Measurements from ENCODE around the gene PLP1. TPM values are rescaled to one million over a fixed set of nuclear protein-coding genes. Genes with fewer than 3 reads are reported as not detected.

PLP1 gene
- total RNA-seq, 5 donors from 2014 or later (not counting 1 experiment from before 2014, with no cell fraction given), result not detected

DNA sequence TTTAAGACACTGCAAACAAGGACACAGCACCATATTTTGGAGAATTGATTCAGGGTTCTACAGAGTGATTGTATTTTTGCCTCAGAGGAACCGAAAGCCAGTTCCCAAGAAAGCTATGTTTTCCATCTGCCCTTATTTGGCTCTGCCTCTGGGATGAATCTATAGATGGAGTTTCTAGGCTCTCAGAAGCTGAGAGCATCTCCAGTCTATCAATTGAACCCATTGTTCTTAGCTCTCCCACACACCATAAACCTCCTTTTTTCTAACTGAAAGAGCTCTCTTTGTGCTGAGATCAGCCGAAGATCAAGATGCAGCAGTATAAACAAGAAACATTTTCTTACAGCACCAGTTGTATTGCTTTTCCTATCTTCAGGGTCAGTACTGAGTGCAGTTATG, 16.9 kb downstream of the PLP1 start:
- Mint-ChIP-seq H3K27ac (no peak overlapping the region), H3K9me3 (no peaks in the 10 kb centered on the region), H3K27me3 (peaks cover 0 to 40% of the 10 kb centered on the region in 2 donors), H3K36me3 (no peaks in the 10 kb centered on the region), H3K4me1 (no peaks in the 10 kb centered on the region), H3K4me3 (no peak overlapping the region)
- Histone ChIP-seq H3K27me3 (replicated peaks in 1 of 2; ENCODE audit: control insufficient read depth in 2 of 2, extremely low read depth in 1 of 2, insufficient read depth in 2 of 2, low read length in 1 of 2) (no peaks in the 10 kb centered on the region), H3K4me1 (ENCODE audit: control insufficient read depth in 1 of 2, extremely low read depth in 1 of 2, insufficient read depth in 2 of 2, low read length in 2 of 2) (no peaks in the 10 kb centered on the region), H3K36me3 (ENCODE audit: control insufficient read depth in 2 of 2, extremely low read depth in 1 of 2, insufficient read depth in 1 of 2, low read length in 1 of 2) (no peaks in the 10 kb centered on the region), H3K9me3 (no peaks in the 10 kb centered on the region), H3K27ac (ENCODE audit: low read length) (no peak overlapping the region), H3K4me3 (ENCODE audit: control insufficient read depth in 1 of 2, extremely low read depth in 1 of 2, low read length in 1 of 2) (no peak overlapping the region)
- DNase-seq (no peak), ATAC-seq (replicated peaks in 1 of 4) (no peak)
- 86% methylated on average over 1 of the region's 2 CpGs for whole genome bisulfite sequencing (ENCODE audit: insufficient coverage)
- ChIA-PET CTCF (no interaction called here), POLR2A (no interaction called here)

DNA sequence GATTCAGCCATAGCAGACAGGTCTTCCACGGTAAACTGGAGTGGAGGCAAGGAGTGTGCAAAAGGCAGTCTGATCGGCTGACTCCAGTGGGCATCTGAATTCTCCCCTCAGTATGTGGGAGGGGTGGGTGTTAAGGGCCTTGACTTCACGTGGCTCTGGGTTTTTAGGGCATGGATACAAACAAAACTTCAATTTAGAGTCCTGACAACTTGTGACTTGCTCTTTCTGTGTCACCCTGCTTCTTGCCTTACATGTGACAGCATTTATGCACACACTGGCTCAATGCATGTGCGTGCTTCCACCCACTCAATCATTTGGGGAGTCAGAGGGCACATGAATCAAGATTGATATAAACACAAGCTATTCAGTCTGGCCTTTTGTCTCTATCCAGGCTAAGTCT, 17.5 kb downstream of the PLP1 start:
- H3K4me3 ChIP-seq (ENCODE audit: control insufficient read depth in 1 of 2, extremely low read depth in 1 of 2, low read length in 1 of 2), result no peak overlapping the region
- DNase-seq (no peak), ATAC-seq (replicated peaks in 1 of 4) (no peak)
- no peaks in the 10 kb centered on the region for H3K36me3 ChIP-seq (ENCODE audit: control insufficient read depth in 2 of 2, extremely low read depth in 1 of 2, insufficient read depth in 1 of 2, low read length in 1 of 2)
- H3K27me3 Mint-ChIP-seq, result peaks cover 0 to 35% of the 10 kb centered on the region in 2 donors
- CTCF ChIA-PET, result no interaction called here
- POLR2A ChIA-PET, result no interaction called here
- H3K4me3 Mint-ChIP-seq, result no peak overlapping the region
- no peaks in the 10 kb centered on the region for H3K9me3 Mint-ChIP-seq
- no CpG with 5 or more reads among the region's 4 CpGs for WGBS (ENCODE audit: insufficient coverage)
- no peak overlapping the region for H3K27ac Mint-ChIP-seq
- H3K9me3 ChIP-seq, result no peaks in the 10 kb centered on the region
- H3K4me1 ChIP-seq (ENCODE audit: control insufficient read depth in 1 of 2, extremely low read depth in 1 of 2, insufficient read depth in 2 of 2, low read length in 2 of 2), result no peaks in the 10 kb centered on the region
- H3K4me1 Mint-ChIP-seq, result no peaks in the 10 kb centered on the region
- no peaks in the 10 kb centered on the region for H3K36me3 Mint-ChIP-seq
- H3K27me3 ChIP-seq (replicated peaks in 1 of 2; ENCODE audit: control insufficient read depth in 2 of 2, extremely low read depth in 1 of 2, insufficient read depth in 2 of 2, low read length in 1 of 2), result no peaks in the 10 kb centered on the region
- no peak overlapping the region for H3K27ac ChIP-seq (ENCODE audit: low read length)

DNA sequence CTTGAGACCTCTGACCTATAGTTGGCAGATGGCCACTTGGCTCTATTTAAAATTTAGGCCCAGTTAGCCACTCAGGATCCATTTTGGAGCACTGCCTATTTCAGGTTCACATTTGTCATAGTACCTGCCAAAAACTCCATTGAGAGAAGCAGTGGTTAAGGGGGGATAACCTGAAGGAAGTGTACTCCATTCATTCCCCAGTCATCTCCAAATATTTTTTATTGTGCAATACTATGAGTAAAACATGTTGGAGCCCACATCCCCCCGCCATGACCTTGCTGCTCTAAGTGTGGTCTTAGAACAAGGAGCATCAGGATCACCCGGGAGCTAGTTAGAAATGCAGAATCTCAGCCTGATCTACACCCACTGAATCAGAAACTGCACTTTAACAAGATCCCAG, 21.1 kb downstream of the PLP1 start:
- no peak overlapping the region for H3K27ac ChIP-seq (ENCODE audit: low read length)
- DNase-seq, result no peak
- ATAC-seq (replicated peaks in 1 of 4), result no peak
- CTCF ChIA-PET, result interaction anchor here in 1 of 2 donors (0.6 kb wide), 1 partner anchor 10 kb away, joined by 6 read pairs; no protein-coding TSS in a partner anchor
- no CpG with 5 or more reads among the region's 2 CpGs for WGBS (ENCODE audit: insufficient coverage)
- H3K36me3 ChIP-seq (ENCODE audit: control insufficient read depth in 2 of 2, extremely low read depth in 1 of 2, insufficient read depth in 1 of 2, low read length in 1 of 2), result no peaks in the 10 kb centered on the region
- Mint-ChIP-seq H3K9me3 (no peaks in the 10 kb centered on the region), H3K27me3 (peaks cover 0 to 22% of the 10 kb centered on the region in 2 donors), H3K36me3 (no peaks in the 10 kb centered on the region), H3K4me1 (no peaks in the 10 kb centered on the region), H3K4me3 (no peak overlapping the region), H3K27ac (no peak overlapping the region)
- H3K27me3 ChIP-seq (replicated peaks in 1 of 2; ENCODE audit: control insufficient read depth in 2 of 2, extremely low read depth in 1 of 2, insufficient read depth in 2 of 2, low read length in 1 of 2), result no peaks in the 10 kb centered on the region
- POLR2A ChIA-PET, result no interaction called here
- H3K4me1 ChIP-seq (ENCODE audit: control insufficient read depth in 1 of 2, extremely low read depth in 1 of 2, insufficient read depth in 2 of 2, low read length in 2 of 2), result no peaks in the 10 kb centered on the region
- no peaks in the 10 kb centered on the region for H3K9me3 ChIP-seq
- H3K4me3 ChIP-seq (ENCODE audit: control insufficient read depth in 1 of 2, extremely low read depth in 1 of 2, low read length in 1 of 2), result no peak overlapping the region

DNA sequence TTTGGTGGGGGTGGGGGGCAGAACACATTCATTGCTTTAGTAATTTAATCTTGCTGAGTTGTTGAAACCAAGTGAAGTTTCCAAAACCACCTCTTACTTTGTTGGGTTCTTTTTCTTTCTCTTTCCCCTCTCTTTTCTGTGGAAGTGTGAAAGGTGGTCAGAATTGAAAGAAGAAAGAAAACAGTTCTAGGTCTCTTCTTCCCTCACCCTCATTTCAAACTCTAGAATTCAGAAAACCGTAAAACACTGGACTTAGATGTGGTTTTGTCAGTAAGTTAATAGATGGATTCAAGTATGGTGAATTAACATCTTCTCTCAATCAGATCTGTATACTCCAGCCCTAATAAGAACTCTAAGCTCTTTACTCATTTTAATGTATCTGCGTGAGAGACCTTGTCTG, 23.7 kb downstream of the PLP1 start:
- Mint-ChIP-seq H3K27ac (no peak overlapping the region), H3K9me3 (no peaks in the 10 kb centered on the region), H3K27me3 (peaks cover 0 to 10% of the 10 kb centered on the region in 2 donors), H3K4me1 (no peaks in the 10 kb centered on the region), H3K36me3 (no peaks in the 10 kb centered on the region), H3K4me3 (no peak overlapping the region)
- H3K4me1 ChIP-seq (ENCODE audit: control insufficient read depth in 1 of 2, extremely low read depth in 1 of 2, insufficient read depth in 2 of 2, low read length in 2 of 2), result no peaks in the 10 kb centered on the region
- no peak for DNase-seq
- ChIA-PET CTCF (no interaction called here), POLR2A (no interaction called here)
- no peak overlapping the region for H3K27ac ChIP-seq (ENCODE audit: low read length)
- no peak for ATAC-seq (replicated peaks in 1 of 4)
- no peaks in the 10 kb centered on the region for H3K27me3 ChIP-seq (replicated peaks in 1 of 2; ENCODE audit: control insufficient read depth in 2 of 2, extremely low read depth in 1 of 2, insufficient read depth in 2 of 2, low read length in 1 of 2)
- no peaks in the 10 kb centered on the region for H3K36me3 ChIP-seq (ENCODE audit: control insufficient read depth in 2 of 2, extremely low read depth in 1 of 2, insufficient read depth in 1 of 2, low read length in 1 of 2)
- H3K9me3 ChIP-seq, result no peaks in the 10 kb centered on the region
- WGBS (ENCODE audit: insufficient coverage), result no CpG with 5 or more reads among the region's 2 CpGs
- no peak overlapping the region for H3K4me3 ChIP-seq (ENCODE audit: control insufficient read depth in 1 of 2, extremely low read depth in 1 of 2, low read length in 1 of 2)

DNA sequence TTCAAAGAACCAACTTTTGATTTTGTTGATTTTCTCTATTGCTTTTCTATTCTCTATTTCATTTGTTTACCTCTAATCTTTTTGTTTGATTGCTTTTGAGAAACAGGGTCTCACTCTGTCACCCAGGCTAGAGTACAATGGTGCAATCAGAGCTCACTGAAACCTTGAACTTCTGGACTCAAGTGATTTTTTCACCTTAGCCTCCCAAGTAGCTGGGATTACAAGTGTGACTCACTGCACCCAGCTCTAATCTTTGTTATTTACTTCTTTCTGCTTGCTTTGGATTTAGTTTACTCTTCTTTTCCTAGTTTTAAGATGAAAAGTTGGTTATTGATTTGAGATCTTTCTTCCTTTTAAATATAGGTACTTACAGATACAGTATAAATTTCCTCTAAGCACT, 29.2 kb downstream of the PLP1 start:
- Histone ChIP-seq H3K4me3 (ENCODE audit: control insufficient read depth in 1 of 2, extremely low read depth in 1 of 2, low read length in 1 of 2) (no peak overlapping the region), H3K9me3 (no peaks in the 10 kb centered on the region), H3K4me1 (ENCODE audit: control insufficient read depth in 1 of 2, extremely low read depth in 1 of 2, insufficient read depth in 2 of 2, low read length in 2 of 2) (no peaks in the 10 kb centered on the region), H3K27me3 (replicated peaks in 1 of 2; ENCODE audit: control insufficient read depth in 2 of 2, extremely low read depth in 1 of 2, insufficient read depth in 2 of 2, low read length in 1 of 2) (no peaks in the 10 kb centered on the region), H3K36me3 (ENCODE audit: control insufficient read depth in 2 of 2, extremely low read depth in 1 of 2, insufficient read depth in 1 of 2, low read length in 1 of 2) (no peaks in the 10 kb centered on the region), H3K27ac (ENCODE audit: low read length) (no peak overlapping the region)
- POLR2A ChIA-PET, result no interaction called here
- Mint-ChIP-seq H3K36me3 (no peaks in the 10 kb centered on the region), H3K4me1 (no peaks in the 10 kb centered on the region), H3K27ac (no peak overlapping the region), H3K9me3 (no peaks in the 10 kb centered on the region), H3K27me3 (peaks cover 2 to 23% of the 10 kb centered on the region in 2 donors), H3K4me3 (no peak overlapping the region)
- CTCF ChIA-PET, result interaction anchor here in 1 of 2 donors (0.7 kb wide), 1 partner anchor 245 kb away, joined by 3 read pairs; no protein-coding TSS in a partner anchor
- ATAC-seq (replicated peaks in 1 of 4), result no peak
- DNase-seq, result no peak

DNA sequence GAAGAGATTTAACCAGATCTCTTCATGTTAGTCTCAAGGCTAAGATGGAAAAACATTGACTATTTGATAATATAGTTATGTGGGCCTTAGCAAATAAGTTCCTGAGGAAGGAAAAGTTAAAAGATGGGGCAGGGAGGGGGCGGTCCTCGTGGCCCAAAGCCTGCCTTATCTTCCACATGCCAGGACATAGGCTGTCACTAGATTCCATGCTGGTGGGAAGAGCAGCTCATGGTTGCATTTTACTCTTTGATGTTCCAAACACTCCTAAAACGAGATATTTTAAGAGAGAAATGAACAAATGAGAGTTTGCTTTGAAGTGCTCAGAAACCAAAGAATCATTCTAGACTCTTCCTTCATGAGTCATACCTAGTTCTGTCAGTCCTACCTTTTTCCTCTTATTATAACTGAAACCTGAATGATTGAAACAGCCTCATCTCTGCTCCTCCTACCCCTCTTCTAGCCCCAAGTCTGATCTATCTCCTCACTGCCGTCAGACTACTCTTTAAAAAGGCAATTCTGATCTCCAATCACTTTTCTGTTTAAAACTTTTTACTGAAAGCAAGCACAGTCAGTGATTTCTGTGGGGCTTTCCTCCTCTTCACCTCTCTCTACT, 30.3 kb downstream of the PLP1 start:
- Mint-ChIP-seq H3K9me3 (no peaks in the 10 kb centered on the region), H3K27ac (no peak overlapping the region), H3K27me3 (peaks cover 5 to 22% of the 10 kb centered on the region in 2 donors), H3K4me3 (no peak overlapping the region), H3K4me1 (no peaks in the 10 kb centered on the region), H3K36me3 (no peaks in the 10 kb centered on the region)
- Histone ChIP-seq H3K27me3 (replicated peaks in 1 of 2; ENCODE audit: control insufficient read depth in 2 of 2, extremely low read depth in 1 of 2, insufficient read depth in 2 of 2, low read length in 1 of 2) (no peaks in the 10 kb centered on the region), H3K4me1 (ENCODE audit: control insufficient read depth in 1 of 2, extremely low read depth in 1 of 2, insufficient read depth in 2 of 2, low read length in 2 of 2) (no peaks in the 10 kb centered on the region), H3K4me3 (ENCODE audit: control insufficient read depth in 1 of 2, extremely low read depth in 1 of 2, low read length in 1 of 2) (no peak overlapping the region), H3K9me3 (no peaks in the 10 kb centered on the region), H3K36me3 (ENCODE audit: control insufficient read depth in 2 of 2, extremely low read depth in 1 of 2, insufficient read depth in 1 of 2, low read length in 1 of 2) (no peaks in the 10 kb centered on the region), H3K27ac (ENCODE audit: low read length) (no peak overlapping the region)
- DNase-seq (no peak), ATAC-seq (replicated peaks in 1 of 4) (no peak)
- ChIA-PET CTCF (no interaction called here), POLR2A (no interaction called here)
- no CpG with 5 or more reads among the region's 4 CpGs for WGBS (ENCODE audit: insufficient coverage)

DNA sequence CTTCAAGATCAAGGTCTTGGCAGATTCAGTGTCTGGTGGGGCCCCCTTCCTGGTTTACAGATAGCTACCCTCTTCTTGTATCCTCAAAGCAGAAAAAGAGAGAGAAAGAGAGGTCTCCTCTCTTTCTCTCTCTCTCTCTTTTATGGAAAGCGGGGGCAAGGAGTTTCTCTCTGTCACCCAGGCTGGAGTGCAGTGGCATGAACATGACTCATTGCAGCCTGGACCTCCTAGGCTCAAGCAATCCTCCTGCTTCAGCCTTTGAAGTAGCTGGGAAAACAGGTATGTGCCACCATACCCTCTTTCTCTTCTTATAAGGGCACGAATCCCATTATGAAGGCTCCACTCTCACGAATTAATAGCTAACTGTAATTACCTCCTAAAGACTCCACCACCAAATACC, 35.2 kb downstream of the PLP1 start:
- no peak for ATAC-seq (replicated peaks in 1 of 4)
- Histone ChIP-seq H3K9me3 (no peaks in the 10 kb centered on the region), H3K4me1 (ENCODE audit: control insufficient read depth in 1 of 2, extremely low read depth in 1 of 2, insufficient read depth in 2 of 2, low read length in 2 of 2) (no peaks in the 10 kb centered on the region), H3K4me3 (ENCODE audit: control insufficient read depth in 1 of 2, extremely low read depth in 1 of 2, low read length in 1 of 2) (no peak overlapping the region), H3K36me3 (ENCODE audit: control insufficient read depth in 2 of 2, extremely low read depth in 1 of 2, insufficient read depth in 1 of 2, low read length in 1 of 2) (no peaks in the 10 kb centered on the region), H3K27ac (ENCODE audit: low read length) (no peak overlapping the region), H3K27me3 (replicated peaks in 1 of 2; ENCODE audit: control insufficient read depth in 2 of 2, extremely low read depth in 1 of 2, insufficient read depth in 2 of 2, low read length in 1 of 2) (no peaks in the 10 kb centered on the region)
- Mint-ChIP-seq H3K4me1 (no peaks in the 10 kb centered on the region), H3K4me3 (no peak overlapping the region), H3K27me3 (peaks cover 6 to 36% of the 10 kb centered on the region in 2 donors), H3K9me3 (no peaks in the 10 kb centered on the region), H3K36me3 (no peaks in the 10 kb centered on the region), H3K27ac (no peak overlapping the region)
- ChIA-PET POLR2A (no interaction called here), CTCF (no interaction called here)
- no peak for DNase-seq
- WGBS (ENCODE audit: insufficient coverage), result no CpG with 5 or more reads among the region's 3 CpGs
